MG63 (cell line): Measurements from ENCODE around the gene SMYD3. TPM values are rescaled to one million over a fixed set of nuclear protein-coding genes. Genes with fewer than 3 reads are reported as not detected.

Experiments
- DNase-seq: peaks from one replicate; pipeline ENCODE4 v3.0.0-alpha.2; 2020
- H3K27me3 ChIP-seq: fragments of 250-450 bp; sonication (Bioruptor Pico); 2 replicates; pipeline ENCODE4 v1.5.1; 2020; ENCODE audit warnings: mild to moderate bottlenecking, moderate library complexity
- H3K36me3 ChIP-seq: fragments of 250-450 bp; sonication (Bioruptor Pico); 2 replicates; pipeline ENCODE4 v1.5.1; 2020; ENCODE audit warnings: mild to moderate bottlenecking, moderate library complexity
- H3K4me3 ChIP-seq: fragments of 250-450 bp; sonication (Bioruptor Pico); 2 replicates; pipeline ENCODE4 v1.5.1; 2020; ENCODE audit warnings: mild to moderate bottlenecking, moderate library complexity
- H3K9me3 ChIP-seq: fragments of 250-450 bp; sonication (Bioruptor Pico); 2 replicates; pipeline ENCODE4 v1.5.1; 2020; ENCODE audit warnings: mild to moderate bottlenecking, moderate library complexity
- total RNA-seq: library from RNA; depleted of rRNA; stranded (reverse); fragments of >200 nt; shearing (Covaris generic); gene quantifications from 2 replicates; pipeline ENCODE4 v1.2.3, GENCODE V29; 2014; ENCODE audit warnings: low replicate concordance

The SMYD3 gene
- total RNA-seq, 1 experiment from 2014 or later, result 46.6 TPM

DNA sequence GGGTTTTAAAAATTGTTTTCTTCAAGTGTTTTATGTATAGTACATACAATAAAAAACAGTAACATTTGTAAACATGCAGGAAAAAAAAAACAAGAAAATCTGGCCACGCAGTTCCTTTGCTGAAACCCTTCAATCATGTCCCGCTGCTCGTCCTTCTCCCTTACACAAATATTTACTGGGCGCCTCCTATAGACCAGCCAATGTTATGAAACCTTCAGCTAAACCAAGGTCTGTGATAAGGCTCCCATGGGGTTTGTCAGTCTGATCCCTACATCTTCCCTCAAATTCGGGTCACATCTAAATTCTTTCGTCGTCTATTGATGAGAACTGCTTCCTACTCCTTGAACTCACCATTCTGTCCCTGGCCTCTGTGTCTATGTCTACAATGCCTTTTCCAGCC lies 583.9 kb downstream of the SMYD3 start:
- Histone ChIP-seq H3K27me3 (no peaks in the 10 kb centered on the region), H3K9me3 (no peaks in the 10 kb centered on the region), H3K4me3 (no peak overlapping the region), H3K36me3 (no peaks in the 10 kb centered on the region)
- DNase-seq, result no peak

- no peak for DNase-seq
- H3K4me3 ChIP-seq, result no peak overlapping the region
- no peaks in the 10 kb centered on the region for H3K27me3 ChIP-seq
- H3K9me3 ChIP-seq, result no peaks in the 10 kb centered on the region
- H3K36me3 ChIP-seq, result no peaks in the 10 kb centered on the region
Measured at GRCh38 chr1:245921417-245921816, 585.7 kb downstream of the SMYD3 start.

- H3K9me3 ChIP-seq, result no peaks in the 10 kb centered on the region
- no peaks in the 10 kb centered on the region for H3K27me3 ChIP-seq
- H3K36me3 ChIP-seq, result no peaks in the 10 kb centered on the region; the same call in 1 of the 2 replicates
- H3K4me3 ChIP-seq, result no peak overlapping the region
- no peak for DNase-seq
Measured at GRCh38 chr1:245917403-245917802, 589.7 kb downstream of the SMYD3 start.

DNA sequence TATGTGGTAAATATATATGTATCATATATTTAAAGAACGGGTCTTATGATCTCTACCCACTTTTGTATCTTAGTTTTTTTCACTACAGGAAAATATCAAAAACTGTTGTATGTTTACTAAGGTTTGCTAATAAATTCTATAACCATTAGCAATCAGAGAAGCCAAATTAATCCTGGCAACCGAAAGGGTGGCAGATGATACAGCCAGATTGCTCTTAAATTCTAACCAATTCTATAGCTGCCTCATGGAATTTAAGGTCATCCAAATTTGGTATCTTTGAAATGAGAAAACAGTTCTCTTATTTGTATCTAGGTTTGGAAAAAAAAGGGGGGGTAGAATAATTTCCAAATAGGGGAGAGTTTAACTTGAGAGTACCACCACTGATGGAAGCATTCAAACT lies 591.2 kb downstream of the SMYD3 start:
- H3K9me3 ChIP-seq, result no peaks in the 10 kb centered on the region
- H3K36me3 ChIP-seq, result no peaks in the 10 kb centered on the region; the same call in 1 of the 2 replicates
- no peaks in the 10 kb centered on the region for H3K27me3 ChIP-seq
- H3K4me3 ChIP-seq, result no peak overlapping the region
- no peak for DNase-seq

GRCh38 chr1:245915406-245915805 lies 591.7 kb downstream of the SMYD3 start:
- Histone ChIP-seq H3K27me3 (no peaks in the 10 kb centered on the region), H3K4me3 (no peak overlapping the region), H3K9me3 (no peaks in the 10 kb centered on the region), H3K36me3 (no peaks in the 10 kb centered on the region; the same call in 1 of the 2 replicates)
- DNase-seq, result no peak

DNA sequence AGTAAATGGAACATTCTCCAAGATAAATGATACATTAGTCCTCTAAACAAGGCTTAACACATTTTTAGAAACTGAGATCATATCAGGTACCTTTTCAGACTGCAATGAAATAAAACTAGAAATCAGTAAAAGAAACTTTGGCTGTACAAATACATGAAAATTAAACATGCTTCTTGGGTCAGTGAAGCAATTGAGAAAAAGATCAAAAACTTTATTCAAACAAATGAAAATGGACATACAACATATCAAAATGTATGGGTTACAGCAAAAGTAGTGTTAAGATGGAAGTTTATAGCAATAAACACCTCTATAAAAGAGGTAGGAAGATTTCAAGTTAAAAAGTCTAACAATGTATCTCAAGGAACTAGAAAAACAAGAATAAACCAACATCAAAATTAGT lies 598.5 kb downstream of the SMYD3 start:
- Histone ChIP-seq H3K9me3 (no peaks in the 10 kb centered on the region), H3K36me3 (no peaks in the 10 kb centered on the region), H3K4me3 (no peak overlapping the region)

DNA sequence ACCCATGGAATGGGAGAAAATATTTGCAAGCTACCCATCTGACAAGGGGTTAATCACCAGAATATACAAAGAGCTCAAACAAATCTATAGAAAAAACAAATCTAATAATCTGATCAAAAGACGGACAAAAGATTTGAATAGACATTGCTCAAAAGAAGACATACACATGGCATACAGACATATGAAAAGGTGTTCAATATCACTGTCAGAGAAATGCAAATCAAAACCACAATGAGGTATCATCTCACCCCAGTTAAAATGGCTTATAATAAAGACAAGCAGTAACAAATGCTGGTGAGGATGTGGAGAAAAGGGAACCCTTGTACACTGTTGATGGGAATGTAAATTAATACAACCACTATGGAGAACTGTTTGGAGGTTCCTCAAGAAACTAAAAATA lies 600.9 kb downstream of the SMYD3 start:
- no peaks in the 10 kb centered on the region for H3K9me3 ChIP-seq
- no peaks in the 10 kb centered on the region for H3K36me3 ChIP-seq
- no peaks in the 10 kb centered on the region for H3K27me3 ChIP-seq
- no peak overlapping the region for H3K4me3 ChIP-seq
- DNase-seq, result no peak

More for the DNA sequence above, 598.5 kb downstream of the SMYD3 start:
- H3K27me3 ChIP-seq, result no peaks in the 10 kb centered on the region
- no peak for DNase-seq

- H3K27me3 ChIP-seq, result no peaks in the 10 kb centered on the region
- no peaks in the 10 kb centered on the region for H3K36me3 ChIP-seq
- H3K4me3 ChIP-seq, result no peak overlapping the region
- H3K9me3 ChIP-seq, result no peaks in the 10 kb centered on the region
- no peak for DNase-seq
Measured at GRCh38 chr1:245903851-245904250, 603.2 kb downstream of the SMYD3 start.

GRCh38 chr1:245901565-245901964 lies 605.5 kb downstream of the SMYD3 start:
- H3K36me3 ChIP-seq, result no peaks in the 10 kb centered on the region
- no peaks in the 10 kb centered on the region for H3K9me3 ChIP-seq
- DNase-seq, result no peak
- H3K4me3 ChIP-seq, result no peak overlapping the region
- H3K27me3 ChIP-seq, result no peaks in the 10 kb centered on the region

DNA sequence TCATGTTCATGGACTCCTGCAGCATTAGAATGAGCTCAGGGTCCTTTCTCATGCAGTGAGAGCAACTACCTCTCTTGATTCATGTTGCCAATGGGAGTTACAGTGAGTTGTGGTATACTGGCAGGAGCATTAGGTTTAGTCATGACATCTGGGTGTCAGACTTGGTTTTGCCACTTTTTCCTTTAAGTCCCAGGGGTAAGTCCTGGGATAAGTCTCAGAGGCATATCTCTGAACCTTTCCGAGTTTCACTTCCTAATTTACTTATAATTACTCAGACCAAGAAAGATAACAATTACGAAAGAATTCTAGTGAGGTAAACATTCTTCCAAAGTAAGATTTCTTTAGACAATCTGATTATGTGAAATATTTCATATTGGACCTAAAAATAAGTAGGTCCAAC lies 606.0 kb downstream of the SMYD3 start:
- H3K4me3 ChIP-seq, result no peak overlapping the region

DNA sequence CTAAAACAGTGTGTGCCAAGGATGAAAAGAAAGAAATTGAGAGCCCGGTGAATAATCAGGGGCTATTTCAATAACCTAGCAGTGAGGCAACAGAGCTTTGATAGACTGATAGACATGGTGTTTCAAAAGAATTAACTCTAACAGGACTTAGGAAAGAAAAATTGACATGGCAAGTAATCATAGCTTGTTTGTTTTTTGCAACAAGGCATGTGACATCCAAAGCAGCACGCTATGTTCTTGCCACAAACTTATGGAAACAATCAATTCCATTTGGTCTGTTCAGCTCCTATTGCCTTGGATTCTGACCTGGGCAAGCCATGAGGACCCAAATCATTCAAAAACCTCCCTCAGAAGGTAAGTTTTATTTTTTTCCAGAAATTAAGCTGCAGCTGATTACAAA lies 608.5 kb downstream of the SMYD3 start:
- Histone ChIP-seq H3K36me3 (no peaks in the 10 kb centered on the region), H3K27me3 (no peaks in the 10 kb centered on the region), H3K9me3 (peaks cover 2% of the 10 kb centered on the region; the same call in 1 of the 2 replicates), H3K4me3 (no peak overlapping the region)
- DNase-seq, result no peak

More for the DNA sequence above, 606.0 kb downstream of the SMYD3 start:
- no peak for DNase-seq
- no peaks in the 10 kb centered on the region for H3K36me3 ChIP-seq
- no peaks in the 10 kb centered on the region for H3K27me3 ChIP-seq
- H3K9me3 ChIP-seq, result no peaks in the 10 kb centered on the region

- no peaks in the 10 kb centered on the region for H3K27me3 ChIP-seq
- no peak for DNase-seq
- H3K4me3 ChIP-seq, result no peak overlapping the region
- H3K9me3 ChIP-seq, result peaks cover 7% of the 10 kb centered on the region
- no peaks in the 10 kb centered on the region for H3K36me3 ChIP-seq
Measured at GRCh38 chr1:245896258-245896657, 610.8 kb downstream of the SMYD3 start.

DNA sequence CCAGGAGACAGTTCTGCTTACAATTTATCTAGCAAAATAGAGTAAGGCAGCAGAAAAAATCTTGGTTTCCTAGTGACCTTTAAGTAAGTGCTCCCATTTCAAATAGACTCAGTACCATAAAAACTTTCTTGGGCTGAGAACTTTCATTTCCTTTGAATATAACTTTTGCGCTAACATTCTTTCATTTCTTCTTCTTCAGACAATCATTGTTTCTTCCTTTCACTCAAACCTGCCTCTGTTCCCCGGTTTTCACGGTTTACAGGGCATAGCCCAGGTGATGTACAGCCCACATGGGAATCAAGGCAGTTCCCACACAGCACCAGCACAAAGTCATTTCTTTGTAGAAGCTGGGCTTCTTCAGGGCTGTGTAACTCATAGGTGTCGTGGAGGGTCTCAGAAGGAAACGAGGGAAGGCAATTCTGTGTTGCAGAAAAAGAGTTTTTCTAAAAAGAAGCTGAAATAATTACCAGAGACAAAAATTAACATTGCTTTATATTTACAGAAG lies 611.6 kb downstream of the SMYD3 start:
- DNase-seq, result no peak
- H3K9me3 ChIP-seq, result peaks cover 7% of the 10 kb centered on the region
- no peaks in the 10 kb centered on the region for H3K27me3 ChIP-seq
- H3K36me3 ChIP-seq, result no peaks in the 10 kb centered on the region
- no peak overlapping the region for H3K4me3 ChIP-seq

- DNase-seq, result no peak
- H3K9me3 ChIP-seq, result peaks cover 7% of the 10 kb centered on the region
- H3K36me3 ChIP-seq, result no peaks in the 10 kb centered on the region
- H3K27me3 ChIP-seq, result no peaks in the 10 kb centered on the region
- no peak overlapping the region for H3K4me3 ChIP-seq
Measured at GRCh38 chr1:245894843-245895242, 612.2 kb downstream of the SMYD3 start.

DNA sequence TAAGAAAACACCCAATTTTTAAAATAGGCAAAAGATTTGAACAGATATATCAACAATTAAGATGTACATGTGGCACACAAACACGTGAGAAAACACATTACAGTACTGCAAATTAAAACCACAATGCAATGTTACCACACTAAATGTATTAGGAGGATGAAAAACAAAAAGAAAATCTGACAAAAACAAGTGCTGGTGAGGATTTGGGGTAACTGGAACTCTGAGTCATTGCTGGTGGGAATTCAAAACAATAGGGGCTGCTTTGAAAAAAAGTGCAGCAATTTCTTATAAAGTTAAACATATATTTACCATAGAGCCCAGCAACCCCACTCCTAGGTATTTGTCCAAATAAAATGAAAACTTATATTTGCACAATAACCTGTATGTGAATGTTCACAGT lies 614.1 kb downstream of the SMYD3 start:
- H3K36me3 ChIP-seq, result no peaks in the 10 kb centered on the region
- DNase-seq, result no peak

GRCh38 chr1:245888809-245889208 lies 618.3 kb downstream of the SMYD3 start:
- Histone ChIP-seq H3K9me3 (peaks cover 6% of the 10 kb centered on the region), H3K27me3 (no peaks in the 10 kb centered on the region), H3K36me3 (no peaks in the 10 kb centered on the region), H3K4me3 (no peak overlapping the region)
- no peak for DNase-seq

More for the DNA sequence above, 614.1 kb downstream of the SMYD3 start:
- Histone ChIP-seq H3K4me3 (no peak overlapping the region), H3K9me3 (peaks cover 7% of the 10 kb centered on the region), H3K27me3 (no peaks in the 10 kb centered on the region)

- no peaks in the 10 kb centered on the region; the same call in 1 of the 2 replicates for H3K9me3 ChIP-seq
- H3K4me3 ChIP-seq, result no peak overlapping the region
Measured at GRCh38 chr1:245887829-245888228, 619.2 kb downstream of the SMYD3 start.

GRCh38 chr1:245881767-245882391 lies 625.2 kb downstream of the SMYD3 start:
- no peak overlapping the region for H3K4me3 ChIP-seq
- no peaks in the 10 kb centered on the region for H3K9me3 ChIP-seq
- H3K36me3 ChIP-seq, result no peaks in the 10 kb centered on the region
- no peak for DNase-seq
- H3K27me3 ChIP-seq, result no peaks in the 10 kb centered on the region

More at GRCh38 chr1:245887829-245888228, 619.2 kb downstream of the SMYD3 start:
- DNase-seq, result no peak
- no peaks in the 10 kb centered on the region for H3K36me3 ChIP-seq
- H3K27me3 ChIP-seq, result no peaks in the 10 kb centered on the region
